ENCODE data around the gene SLC5A6.
"Not testable (repeated sequence)": the region's sequence is repeated elsewhere in the genome, so short reads cannot be mapped to it uniquely, and the experiment has no call there.

SLC5A6 gene

DNA sequence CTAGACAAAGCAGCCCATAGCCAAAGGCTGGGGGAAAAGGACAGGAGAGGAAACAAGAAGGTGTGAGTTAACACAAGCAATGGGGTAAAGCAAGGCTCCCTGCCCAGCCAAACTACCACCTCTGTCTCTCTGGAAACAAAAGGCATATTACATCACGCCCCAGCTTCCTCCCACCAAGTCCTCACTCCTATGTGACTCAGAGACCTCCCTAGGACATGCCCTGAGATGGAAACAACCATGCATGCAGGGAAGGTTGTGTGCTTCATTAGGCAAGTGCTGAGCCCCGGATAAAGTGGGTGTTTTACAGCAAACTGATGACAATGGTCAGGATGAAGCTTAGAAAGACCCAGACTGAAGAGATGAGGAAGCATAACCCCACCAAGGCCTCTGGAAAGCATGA is 9.2 kb downstream of the SLC5A6 start:
- DNase-seq = no peak

DNA sequence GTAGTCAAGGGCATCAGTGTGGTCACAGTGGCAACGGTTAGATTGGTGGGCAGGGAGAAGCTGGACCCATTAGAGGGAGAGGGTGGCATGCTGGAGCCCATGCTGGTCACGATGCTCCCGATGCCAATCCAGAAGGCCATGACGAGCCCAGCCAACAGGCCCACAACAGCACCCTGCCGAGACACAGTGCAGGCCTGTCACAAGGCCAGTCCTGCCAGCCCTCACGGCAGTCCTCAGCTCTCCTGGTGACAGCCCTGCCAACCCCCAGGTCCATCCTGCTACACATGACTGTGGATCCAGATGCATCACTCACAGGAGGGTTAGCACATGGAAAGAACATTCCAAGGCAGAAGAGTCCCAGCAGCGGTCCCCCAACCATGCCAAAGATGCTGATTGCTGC is 10.4 kb downstream of the SLC5A6 start:
- DNase-seq = no peak

DNA sequence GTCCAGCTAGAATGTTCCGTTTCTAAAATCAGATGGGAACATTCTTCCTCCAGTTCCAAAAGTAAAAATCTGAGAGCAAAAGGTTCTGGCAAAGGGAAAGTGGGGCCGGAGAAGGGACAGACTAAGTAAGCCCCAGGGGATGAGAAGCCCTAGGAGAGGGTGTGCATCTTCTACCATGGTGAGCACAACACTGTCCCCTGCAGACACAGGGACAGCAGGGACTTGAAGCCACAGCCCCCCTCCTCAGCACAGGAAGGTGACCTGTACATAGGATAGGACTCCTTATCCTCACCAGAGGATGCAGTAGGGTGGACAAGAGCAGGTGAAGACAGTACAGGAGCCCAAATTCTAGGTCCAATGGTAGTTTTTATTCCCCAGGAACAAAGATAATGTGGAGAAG is 12.8 kb downstream of the SLC5A6 start:
- no peak for DNase-seq

DNA sequence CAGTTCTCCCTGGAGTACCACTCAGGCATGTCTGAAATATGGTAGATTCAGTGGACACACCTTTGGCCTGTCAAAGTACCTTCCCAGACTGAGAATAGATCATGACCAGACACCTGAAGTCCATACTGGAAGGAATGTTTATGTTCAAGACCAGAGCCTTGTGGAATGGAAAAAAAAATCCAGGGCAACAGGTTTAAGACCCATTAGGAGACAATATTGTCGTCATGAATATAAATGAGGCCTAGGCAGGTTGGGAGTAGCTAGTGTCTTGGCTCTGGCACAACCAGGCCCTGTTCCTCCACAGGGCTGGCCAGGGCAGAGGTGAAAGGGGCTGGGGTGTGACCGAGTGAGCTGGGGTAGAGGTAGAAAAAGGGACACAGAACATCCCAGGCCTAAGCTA is 13.4 kb downstream of the SLC5A6 start:
- no peak for DNase-seq

DNA sequence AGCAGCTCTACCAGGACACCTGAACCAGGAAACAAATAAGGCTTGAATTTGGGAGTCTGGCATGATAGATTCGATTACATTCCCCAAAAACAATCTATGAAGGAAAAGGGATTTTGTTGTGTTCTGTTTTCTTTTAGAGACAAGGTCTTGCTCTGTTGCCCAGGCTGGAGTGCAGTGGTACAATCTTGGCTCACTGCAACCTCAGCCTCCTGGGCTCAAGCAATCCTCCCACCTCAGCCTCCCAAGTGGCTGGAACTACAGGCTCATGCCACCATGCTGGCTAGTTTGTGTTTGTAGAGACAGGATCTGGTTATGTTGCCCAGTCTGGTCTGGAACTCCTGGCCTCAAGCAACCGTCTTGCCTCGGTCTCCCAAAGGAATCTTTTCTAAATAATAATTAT is 14.0 kb downstream of the SLC5A6 start:
- DNase-seq = not testable (repeated sequence)

DNA sequence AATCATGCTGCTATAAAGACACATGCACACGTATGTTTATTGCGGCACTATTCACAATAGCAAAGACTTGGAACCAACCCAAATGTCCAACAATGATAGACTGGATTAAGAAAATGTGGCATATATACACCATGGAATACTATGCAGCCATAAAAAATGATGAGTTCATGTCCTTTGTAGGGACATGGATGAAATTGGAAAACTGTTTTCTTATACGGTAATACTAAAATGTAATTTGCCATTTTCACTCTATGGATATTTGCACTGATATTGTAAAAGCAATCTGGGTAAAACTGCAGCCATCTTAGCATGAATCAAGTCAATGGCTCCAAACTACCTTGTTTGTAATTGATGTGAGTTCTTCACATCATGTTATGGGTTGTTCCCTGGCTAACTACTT is 16.3 kb downstream of the SLC5A6 start:
- DNase-seq = not testable (repeated sequence)

DNA sequence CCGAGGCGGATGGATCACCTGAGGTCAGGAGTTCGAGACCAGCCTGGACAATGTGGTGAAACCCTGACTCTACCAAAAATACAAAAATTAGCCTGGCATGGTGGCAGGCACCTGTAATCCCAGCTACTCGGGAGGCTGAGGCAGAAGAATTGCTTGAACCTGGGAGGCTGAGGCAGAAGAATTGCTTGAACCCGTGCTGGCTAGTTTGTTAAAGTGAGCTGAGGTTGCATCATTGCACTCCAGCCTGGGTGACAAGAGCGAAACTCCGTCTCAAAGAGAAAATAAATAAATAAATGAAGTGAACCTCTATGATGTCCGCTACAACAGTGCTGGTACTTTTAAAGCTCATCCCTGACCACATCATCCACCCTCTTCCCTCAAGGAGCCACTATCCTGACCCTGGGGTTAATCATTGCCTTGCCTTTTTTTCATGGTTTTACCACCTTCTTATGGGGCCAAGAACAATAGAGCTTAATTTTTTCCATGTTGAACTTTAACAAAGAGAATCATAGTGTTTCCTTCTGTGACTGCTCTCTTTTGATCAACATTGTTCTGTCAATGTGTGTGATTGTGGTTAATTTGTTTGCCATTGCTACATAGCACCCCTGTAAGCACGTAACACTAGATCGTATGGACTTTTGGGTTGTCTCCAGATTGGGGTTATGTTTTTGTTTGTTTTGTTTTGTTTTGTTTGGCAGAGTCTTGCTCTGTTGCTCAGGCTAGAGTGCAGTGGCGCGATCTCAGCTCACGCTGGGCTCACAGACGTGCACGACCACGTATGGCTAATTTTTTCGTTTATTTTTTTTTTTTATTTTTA is 17.3 kb downstream of the SLC5A6 start:
- DNase-seq = no peak

DNA sequence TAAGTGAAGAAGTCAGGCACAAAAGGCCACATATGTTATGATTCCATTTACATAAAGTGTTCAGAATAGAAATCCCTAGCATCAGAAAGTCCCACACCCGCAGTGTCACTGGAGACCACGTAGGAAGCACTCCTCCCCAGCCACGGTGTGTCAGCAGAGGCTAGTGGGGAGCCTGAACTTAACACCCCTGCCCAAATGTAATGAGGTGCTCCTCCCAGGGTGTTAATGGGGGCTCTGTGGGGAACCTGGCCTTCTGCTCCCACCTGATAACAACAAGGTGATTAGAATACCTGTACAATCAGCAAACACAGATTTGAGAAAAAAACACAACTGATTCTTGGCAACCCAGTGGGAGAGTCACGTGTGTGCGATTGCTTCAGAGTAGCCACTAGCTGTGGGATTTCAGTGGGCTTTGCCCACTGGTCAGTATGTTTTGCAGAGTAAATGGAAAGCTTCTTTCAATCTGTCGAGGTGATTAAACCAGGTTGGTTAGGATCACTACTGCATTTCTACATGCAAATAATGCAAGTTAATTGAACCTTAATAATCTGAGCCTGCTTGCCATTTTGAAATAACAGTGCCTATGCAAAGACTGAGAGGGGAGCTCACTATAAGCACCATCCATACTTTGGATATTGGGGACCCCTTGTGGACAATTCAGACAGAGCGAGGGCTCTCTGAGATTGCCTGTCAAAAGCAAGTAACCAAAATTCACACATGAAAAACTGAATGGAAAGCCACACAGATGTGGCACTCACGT is 20.8 kb downstream of the SLC5A6 start:
- peak; percentile 49 for DNase-seq

DNA sequence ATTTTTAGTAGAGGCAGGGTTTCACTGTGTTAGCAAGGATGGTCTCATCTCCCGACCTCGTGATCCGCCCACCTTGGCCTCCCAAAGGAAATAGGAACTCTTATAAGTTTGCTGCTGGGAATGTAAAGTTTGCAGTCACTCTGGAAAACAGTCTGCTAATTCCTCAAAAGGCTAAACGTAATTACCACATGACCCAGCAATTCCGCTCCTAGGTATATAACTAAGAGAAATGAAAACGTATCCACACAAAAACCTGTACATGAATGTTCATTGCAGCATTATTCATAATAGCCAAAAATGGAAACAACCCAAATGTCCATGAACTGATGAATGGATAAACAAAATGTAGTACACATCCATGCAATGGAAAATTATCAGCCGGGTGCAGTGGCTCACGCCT is 22.1 kb downstream of the SLC5A6 start:
- DNase-seq = no peak

DNA sequence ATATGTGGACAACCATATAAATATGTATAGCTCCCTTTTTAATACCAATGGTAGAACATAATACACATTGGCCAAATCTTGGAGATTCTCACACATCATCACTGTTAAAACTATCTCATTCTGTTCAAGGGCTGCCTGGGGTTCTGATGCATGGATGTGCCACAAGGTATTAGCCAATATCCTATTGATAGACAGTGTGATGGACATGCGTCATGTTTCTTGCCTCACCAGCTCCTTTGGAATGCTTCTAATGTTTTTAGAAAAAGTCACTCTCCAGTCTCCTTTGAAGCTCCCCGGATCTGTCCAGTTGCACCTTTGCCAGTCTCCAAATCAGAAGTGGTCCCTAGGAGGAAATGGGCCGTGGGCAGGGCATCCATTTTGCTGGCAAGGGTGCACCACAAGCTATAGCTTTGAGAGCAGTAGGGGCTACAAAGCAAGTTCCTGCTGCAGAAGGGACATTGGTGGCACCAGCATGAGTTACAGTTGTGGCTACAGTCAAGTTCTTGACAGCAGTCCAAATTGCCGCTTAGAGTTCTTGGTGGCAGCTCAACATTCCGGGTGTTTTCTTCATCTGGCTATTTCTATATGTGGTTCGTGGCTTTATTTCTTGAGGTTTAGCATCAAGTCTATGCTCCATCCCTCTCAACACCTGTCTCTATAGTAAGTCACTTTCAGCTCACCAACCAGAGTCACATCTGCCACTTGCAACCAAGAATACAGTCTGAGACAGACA is 25.3 kb downstream of the SLC5A6 start:
- no peak for DNase-seq

DNA sequence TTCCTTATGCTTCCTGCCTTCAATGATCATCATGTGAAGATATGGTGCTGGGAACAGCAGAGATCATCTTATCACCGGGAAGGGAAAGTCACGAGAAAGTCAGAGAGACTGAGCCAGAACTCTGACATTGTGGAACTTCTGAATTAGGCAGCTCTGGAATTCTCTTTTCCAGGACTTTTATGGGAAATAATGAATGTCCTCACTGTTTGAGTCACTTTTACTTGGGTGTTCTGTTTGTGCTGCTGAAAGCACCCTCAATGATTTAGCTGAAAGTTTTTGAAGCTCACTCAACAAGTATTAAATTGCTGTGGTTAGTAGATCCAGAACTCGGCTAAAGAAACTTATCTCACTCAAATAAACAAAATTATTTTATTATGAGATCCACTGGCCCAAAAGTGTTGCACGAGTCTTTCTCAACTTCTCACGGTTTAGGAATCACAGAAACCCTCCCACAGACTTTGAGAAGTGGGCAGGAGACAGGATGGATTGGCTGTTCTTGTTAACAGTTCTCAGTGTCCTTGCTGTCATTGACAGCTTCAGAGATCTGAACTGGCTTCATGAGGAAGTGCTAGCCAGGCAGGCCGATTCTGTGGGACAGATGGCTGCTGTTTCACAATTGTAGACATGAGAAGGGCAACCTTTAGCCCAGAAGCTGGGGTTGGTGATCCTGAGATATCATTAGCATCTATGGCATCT is 26.6 kb downstream of the SLC5A6 start:
- DNase-seq = no peak

DNA sequence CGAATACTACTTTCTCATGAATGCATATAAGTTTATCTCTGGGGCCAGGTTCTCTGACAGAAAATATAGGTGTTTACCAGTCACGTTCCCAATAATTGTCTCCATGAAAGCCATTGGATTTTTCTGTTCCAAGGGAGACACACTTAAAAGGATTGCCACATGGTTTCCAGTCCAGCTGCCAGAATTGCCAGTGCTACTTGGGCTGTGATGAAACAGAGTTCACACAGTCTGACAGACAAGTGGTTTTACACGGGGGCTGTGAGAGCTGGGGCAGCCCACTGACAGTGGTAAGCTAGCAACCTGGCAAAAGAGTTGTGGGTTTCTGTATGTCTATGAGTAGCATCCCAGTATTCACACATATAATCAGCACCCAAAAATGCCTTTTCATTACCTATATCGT is 28.0 kb downstream of the SLC5A6 start:
- DNase-seq = no peak

DNA sequence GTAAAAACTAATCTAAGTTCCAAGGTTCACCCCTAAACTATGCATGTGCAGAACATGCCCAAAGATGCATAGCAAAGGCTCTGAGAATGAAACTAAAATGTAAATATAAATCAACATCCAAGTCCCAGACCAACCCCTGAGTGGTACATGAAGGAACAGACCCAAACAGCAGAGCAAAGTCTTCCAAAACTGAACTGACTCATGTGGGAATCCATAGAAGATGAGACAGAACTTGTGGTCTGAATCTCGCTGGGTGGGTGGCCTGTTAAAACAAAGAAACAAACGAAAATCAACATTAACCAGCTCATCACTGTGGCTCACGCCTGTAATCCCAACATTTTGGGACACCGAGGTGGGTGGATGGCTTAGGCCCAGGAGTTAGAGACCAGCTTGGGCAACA is 29.7 kb downstream of the SLC5A6 start:
- DNase-seq = no peak

DNA sequence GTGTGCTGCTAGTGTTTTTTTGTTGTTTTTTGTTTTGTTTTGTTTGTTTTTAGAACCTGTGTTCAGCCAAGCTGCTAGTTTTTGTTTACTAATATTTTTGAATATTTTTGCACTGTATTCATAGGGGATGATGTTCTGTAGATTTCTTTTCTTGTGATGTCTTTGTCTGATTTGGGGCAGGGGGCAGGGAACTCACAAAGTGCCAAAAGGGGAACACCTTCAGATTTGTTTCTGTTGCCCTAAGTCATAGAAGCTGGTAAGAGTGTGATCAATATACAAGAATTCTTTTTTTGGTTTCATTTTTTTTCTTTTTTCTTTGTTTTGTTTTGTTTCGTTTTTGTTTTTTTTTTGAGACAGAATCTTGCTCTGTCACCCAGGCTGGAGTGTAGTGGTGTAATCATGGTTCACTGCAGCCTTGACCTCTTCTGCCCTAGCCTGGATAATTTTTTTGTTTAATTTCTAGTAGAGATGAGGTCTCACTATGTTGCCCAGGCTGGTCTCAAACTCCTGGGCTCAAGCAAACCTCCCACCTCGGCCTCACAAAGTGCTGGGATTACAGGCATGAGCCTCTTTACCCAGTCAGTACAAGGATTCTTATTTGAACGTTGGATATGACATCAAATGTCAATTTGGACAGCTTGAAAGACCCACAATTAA is 32.6 kb downstream of the SLC5A6 start:
- no peak for DNase-seq

DNA sequence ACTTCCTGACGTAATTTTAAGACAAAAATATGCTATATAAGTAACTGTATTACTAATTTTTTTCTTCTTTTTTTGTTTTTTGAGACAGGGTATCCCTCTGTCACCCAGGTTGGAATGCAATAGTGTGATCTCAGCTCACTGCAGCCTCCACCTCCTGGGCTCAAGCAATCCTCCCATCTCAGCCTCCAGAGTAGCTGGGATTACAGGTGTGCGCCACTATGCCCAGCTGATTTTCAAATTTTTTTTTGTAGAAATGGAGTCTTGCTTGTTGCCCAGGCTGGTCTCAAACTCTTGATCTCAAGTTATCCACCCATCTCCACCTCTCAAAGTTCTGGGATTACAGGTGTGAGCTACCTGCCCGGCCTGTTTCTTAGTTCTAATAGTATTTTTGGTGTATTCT is 33.6 kb downstream of the SLC5A6 start:
- no peak for DNase-seq

DNA sequence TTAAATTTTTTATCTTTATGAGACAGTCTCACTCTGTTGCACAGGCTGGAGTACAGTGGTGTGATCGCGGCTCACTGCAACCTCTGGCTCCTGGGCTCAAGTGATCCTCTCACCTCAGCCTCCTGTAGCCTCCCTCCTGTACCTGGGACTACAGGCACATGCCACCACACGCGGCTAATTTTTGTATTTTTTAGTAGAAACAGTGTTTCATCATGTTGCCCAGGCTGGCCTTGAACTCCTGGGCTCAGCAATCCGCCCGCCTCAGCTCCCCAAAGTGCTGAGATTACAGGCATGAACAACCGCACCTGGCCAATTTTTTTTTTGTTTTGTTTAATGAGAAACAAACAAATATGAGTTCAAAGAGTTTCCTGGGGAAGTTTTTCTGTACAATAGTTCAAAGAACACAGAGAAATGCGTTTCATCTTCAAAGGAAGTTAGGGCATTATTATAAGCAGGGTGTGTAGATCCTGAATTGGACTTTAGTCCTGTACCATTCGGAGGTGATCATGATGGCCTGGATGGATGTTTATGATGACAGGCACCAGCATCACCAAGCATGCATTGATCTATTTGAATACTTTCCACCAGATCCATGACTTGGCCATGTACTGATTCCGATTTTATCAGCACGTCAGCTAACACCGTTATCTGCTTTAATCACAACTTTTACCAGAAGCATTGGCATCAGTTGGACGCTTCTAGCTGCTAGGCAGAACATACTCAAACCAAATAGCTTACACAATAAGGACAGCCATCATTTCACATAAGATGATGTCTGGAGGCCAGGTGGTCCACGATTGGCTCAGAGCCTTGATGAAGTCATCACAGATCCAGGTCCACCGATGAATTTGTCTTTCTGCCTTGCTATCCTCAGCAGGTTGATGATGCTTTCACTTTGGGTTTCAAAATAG is 34.4 kb downstream of the SLC5A6 start:
- no peak for DNase-seq

DNA sequence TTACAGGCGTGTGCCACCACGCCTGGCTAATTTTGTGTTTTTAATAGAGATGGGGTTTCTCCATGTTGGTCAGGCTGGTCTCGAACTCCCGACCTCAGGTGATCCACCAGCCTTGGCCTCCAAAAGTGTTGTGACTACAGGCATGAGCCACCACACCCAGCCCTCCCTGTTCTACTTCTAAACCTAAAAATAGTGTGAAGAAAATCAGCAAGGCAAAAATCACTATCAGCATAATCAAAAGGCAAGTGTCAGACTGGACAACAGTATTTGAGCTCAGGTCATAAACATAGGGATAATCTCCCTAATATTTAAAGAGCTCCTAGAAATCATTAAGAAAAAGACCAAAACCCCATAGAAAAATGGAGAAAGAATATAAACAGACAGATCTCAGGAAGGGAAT is 36.3 kb downstream of the SLC5A6 start:
- DNase-seq = not testable (repeated sequence)

DNA sequence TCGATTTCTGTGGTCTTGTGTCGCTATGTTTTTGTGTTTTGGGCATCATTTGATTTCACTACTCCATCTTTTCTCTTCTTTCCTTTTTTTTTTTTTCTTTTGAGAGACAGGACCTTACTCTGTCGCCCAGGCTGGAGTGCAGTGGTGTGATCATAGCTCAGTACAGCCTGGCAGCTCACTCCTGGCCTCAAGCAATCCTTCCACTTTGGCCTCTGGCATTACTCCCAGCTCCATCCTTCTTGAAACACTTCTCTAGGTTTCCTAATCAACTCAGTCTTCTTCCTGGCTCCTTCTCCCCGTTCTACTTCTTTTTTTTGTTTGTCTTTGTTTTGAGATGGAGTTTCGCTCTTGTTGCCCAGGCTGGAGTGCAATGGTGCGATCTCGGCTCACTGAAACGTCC is 36.7 kb downstream of the SLC5A6 start:
- DNase-seq = no peak

DNA sequence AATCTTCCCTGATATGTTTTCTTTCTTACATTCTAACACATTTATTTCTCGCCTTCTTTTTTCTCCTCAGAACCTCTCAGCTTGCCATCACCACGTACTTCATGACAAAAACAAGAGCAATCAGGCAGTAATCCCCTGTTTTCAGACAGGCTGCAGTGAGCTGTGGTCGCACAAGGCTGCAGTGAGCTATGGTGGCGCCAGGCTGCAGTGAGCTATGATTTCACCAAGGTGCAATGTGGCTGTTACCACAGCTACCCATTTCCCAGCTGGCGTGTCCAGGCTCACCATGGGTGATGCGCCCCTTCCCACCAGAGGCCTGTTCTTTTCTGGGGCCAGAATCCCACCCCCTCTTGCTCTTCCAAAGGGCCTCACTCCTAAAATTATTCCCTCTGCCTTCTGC is 37.4 kb downstream of the SLC5A6 start:
- no peak for DNase-seq

DNA sequence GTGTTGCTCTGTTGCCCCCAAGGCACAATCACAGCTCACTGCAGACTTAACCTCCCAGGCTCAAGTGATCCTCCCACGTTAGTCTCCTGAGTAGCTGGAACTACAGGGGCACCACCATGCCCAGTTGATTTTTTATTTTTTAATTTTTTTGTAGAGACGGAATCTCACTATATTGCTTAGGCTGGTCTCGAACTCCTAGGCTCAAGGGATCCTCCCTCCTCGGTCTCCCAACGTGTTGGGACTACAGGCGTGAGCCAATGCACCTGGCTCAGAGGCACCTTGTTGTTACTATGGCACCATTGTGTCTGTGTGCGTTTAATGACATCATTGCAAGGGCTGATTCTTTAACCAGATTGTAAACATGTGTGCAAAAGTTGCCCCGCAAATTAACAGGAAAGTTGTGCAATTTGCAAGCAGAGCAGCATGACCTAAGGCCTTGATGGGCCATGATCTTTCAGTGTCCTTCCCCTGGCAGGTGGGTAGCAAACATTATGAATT is 40.7 kb downstream of the SLC5A6 start:
- DNase-seq = no peak

Measured in activated CD4-positive, alpha-beta T cell treated with anti-CD3 and anti-CD28 coated beads for 48 hours (primary cell).